ENCODE measurements around the gene RAB18.

DNA sequence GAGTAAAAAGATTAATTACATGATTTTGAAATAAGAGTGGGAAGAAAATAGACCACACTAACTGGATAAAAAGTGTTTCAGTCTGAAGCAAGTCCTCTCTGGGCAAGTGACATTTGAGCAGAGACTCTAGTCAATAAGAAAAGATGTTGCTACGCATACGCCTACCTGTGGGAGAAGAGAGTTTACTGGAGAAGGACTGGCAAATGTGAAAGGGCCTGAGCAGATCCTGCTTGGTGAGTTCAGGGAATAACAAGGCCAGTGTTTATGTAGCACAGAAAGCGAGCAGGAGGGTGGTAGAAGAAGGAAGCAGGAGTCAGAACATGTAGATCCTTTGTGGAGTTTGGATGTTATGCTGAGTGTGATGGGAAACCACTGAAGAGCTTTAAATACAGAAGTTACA, 43.4 kb downstream of the RAB18 start:
- TF ChIP-seq, protein P1, sequence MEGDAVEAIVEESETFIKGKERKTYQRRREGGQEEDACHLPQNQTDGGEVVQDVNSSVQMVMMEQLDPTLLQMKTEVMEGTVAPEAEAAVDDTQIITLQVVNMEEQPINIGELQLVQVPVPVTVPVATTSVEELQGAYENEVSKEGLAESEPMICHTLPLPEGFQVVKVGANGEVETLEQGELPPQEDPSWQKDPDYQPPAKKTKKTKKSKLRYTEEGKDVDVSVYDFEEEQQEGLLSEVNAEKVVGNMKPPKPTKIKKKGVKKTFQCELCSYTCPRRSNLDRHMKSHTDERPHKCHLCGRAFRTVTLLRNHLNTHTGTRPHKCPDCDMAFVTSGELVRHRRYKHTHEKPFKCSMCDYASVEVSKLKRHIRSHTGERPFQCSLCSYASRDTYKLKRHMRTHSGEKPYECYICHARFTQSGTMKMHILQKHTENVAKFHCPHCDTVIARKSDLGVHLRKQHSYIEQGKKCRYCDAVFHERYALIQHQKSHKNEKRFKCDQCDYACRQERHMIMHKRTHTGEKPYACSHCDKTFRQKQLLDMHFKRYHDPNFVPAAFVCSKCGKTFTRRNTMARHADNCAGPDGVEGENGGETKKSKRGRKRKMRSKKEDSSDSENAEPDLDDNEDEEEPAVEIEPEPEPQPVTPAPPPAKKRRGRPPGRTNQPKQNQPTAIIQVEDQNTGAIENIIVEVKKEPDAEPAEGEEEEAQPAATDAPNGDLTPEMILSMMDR (IDR thresholded peaks at IDR 0.05), result no peak
- no peak for TF ChIP-seq EP300 (IDR thresholded peaks at IDR 0.05)

Measured in ovary (tissue), 3 donors.